Retina (tissue), 1 donor: Measurements from ENCODE around the gene TAPT1.
"Not testable (repeated sequence)": the region's sequence is repeated elsewhere in the genome, so short reads cannot be mapped to it uniquely, and the experiment has no call there.

Source experiments
- DNase-seq: peaks from one replicate; pipeline ENCODE4 v3.0.0-alpha.2; 2016

TAPT1 gene

DNA sequence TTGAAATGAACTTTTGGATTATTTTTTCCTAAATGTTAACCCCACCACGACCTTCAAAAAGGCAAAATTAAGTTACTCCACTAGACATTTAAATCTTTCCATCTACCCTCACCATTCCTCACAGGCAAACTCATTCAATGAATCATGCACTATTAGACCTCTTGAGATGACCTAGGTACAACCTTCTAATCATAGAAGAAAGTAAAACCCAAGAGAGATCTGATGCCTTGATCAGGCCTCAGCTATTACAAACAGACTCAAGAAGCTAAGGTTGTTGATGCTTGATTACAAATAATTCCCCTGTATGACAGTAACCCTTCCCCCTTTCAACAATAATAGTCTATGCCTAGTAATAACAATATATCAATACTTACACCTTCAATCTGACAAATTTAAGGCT, 18.9 kb downstream of the TAPT1 start:
- no peak for DNase-seq

DNA sequence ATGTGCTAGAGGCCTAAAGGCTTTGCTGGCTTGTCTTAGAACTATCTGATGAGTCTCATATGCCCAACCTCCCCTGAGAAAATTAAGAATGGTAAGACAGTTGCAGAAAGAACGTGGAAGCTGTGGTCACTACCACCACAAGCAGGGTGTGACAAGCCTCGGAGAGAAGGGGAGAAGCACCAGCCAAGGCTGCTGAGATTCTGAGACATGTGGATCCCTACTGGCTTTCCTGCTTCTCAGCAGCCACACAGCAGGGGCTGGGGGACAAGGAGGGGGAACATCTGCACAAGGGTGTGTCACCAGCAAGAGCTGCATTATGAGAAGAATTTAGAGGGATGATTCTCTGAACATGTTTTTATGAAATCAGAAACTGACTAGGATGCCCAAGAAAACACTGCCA, 19.4 kb downstream of the TAPT1 start:
- DNase-seq, result peak; percentile 18

DNA sequence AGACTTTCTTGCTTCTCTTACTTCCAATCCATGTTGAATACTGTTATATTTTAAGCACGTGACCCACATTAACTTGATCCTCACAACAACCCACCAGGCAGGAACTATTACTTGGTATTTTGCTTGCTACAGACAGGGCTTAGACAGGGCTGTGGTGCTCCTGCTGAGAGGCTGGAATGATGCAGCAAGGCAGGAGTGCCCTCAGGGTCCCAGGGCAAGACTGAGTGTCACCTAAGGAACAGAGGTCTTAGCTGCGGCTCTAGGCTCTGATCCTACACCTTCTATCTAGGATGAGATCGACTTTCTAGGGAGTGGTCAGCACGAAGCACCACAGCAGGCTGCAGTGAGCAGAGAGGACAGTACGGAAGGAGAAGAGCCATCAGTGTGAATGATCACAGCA, 20.0 kb downstream of the TAPT1 start:
- peak; percentile 31 for DNase-seq

DNA sequence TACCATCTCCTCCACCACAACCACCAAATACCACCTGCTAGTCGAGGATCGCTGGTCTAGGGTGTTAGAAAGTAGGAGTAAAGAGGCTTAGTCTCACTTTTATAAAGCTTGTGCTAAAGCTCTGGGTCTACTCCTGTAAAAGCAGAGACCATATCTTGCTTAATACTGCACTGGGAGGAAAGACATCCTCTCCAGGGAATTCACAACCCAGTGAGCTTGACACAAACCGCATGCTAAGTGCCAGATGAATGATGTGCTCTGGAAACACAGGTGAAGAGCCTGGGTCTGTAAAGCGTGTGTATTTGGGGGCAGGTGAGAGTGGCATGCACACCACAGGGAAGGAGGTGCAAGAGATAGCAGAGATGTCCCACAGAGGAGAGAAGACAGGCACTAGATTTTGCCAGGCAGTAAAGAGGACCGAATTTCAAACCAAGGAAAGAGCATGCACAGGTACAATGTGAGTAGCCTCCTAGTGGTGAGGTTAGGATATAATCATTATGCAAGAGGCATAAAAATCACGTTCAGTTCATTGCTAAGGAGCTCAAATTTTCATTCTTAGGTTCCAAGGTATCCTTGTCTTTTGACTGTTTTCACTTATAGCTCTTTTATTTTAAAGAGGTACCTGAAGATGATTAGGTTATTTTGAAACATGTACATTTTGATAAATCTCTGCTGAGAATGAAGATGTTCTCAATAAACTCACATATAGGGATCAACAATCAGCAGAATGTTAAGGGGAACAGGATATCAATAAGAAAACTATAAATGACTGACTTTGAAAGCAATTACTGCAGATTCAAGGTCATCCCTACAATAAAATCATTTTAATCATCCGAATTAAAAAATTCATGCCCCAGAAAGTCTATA, 20.7 kb downstream of the TAPT1 start:
- DNase-seq, result peak; percentile 28

DNA sequence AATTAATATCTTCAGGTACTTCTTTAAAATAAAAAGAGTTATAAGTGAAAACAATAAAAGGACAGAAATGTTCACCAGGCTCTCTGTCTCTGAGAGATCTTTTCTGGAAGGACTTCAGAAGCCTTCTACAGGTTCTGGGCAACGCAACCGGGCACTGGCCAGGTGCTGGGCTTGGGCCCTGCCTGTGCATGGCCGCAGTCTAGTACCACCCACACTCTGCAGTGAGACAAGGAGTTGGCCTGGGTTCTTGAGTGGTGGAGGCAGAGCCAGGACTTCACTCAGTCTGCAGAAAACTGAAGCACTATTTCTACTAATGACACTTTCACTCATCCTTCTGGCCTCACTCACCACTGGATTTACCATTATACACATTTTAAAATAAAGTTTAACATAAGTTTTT, 21.8 kb downstream of the TAPT1 start:
- DNase-seq, result no peak

DNA sequence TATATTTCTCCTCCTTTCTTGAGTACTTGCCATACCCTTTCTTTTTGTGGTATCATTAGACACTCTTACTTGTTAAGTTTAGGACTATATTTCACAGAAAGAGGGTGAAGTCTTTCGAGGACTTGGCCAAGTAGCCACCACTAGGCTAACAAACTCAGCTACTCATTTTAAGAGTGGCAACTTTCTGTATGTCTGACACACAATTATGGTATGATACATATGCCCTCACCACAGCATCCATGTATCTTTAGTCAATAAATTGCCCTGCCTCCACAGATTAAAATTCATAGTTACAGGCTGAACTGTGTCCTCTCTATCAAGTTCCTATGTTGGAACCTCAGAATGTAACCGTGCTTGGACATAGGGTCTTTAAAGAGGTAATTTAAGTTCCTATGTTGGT, 23.2 kb downstream of the TAPT1 start:
- DNase-seq, result no peak

DNA sequence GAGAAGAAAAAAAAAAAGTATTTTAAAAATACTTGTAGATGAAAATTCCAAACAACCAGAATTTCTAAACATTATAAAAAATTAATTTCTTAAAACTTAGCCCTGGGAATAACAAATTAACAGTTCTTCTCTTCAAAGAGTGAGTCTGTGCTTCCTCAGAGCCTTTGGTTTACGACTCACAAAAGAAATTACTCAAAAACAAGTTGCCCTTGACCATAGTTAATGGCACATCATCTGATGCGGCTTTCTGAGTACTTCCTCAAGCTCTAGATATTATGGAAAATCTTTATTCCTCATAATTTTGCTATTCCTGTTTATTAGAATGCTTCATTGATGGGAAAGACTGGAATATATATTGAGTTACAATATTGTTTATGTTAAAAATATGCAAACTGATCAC, 23.7 kb downstream of the TAPT1 start:
- no peak for DNase-seq

DNA sequence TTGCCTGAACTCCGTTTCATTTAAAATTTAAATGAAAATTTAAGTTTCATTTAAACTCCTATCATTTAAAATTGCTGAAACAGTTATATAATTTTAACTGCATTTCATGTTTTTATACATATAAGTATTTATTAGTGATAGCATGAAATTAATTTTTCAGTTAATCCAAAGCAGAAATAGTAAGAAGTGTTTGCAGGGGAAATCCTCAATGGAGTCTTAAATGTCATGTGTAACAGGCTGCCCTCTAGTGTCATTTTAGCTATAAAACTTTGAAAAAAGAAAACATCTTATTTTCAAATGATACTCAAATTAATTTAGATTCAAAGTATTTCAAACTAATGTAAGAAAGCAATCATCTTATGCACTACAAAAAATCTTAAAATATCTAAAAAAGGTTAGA, 27.2 kb downstream of the TAPT1 start:
- no peak for DNase-seq

DNA sequence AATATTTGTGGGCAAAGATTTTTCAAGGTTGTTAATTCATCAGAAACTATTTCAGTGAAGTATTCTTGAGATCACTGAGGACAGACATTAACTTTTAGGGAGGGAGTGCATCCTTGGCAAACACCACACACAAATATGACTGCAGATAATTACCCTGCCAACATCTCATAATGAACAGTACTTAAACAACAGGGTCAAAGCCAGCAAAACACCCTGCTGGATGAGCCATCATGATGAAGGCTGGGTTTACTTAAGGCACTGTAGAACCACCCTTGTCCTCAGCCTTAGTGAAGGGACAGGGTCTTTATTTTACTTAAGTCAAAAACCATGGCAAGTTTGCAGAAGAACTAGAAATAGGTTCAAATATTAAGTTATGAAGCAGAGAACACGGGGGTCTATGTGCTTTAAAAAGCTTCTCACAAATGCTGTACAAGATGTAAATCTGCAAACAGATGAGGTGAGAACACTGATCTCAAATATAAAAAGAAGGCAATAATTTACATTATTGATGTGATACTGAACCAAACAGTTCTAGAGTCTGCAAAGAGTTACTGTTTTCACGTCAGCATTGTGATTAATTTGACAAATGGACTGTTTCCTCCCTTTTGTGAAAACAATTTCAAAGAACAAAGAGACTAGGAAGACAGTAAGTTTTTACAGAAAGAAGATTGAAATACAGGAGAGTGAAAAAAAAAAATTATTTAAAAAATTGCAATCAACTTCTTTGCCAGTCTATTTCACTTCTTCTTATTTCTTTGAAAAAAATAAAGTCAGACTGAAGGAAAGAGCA, 28.2 kb downstream of the TAPT1 start:
- DNase-seq, result no peak

DNA sequence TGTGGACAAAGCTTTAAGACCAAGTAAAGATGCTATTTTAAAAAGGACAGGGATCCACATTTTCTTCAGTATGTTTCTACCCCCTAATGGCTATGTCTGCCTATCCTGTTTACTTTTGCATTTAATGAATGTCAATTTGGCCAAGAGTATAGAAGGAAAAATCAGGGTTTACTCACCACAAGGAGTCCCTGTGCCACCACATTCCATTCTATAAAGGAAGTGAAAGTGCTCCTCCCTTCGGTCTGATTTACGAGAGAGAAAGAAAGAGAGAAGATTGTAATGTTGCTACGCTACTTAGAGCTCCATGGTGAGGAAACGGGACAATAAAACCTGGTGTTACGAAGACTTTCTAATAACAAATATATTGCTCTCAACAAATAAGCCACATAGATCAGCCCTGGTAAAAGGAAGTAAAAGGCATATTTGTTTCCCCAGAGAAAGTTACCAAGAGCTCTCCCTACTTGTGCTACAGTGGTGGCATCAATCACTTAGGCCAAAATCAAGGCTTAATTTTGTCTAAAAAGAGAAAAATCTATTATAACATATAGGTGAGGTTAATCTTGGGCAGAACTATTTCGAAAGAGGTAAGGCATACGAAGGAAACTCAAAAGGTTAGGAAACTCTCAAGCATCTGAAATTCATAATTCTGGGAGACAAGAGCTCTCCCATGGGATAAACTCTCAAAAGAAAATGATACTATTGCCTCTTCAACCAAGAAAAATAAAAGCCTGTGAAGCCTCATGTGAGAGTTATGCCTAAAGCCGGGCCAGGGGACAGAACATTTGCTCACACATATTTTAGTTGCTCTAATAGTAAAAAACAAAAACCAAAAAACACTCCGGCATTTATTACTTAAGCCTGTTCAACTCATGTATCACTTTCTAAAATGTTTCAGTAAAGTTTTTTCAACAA, 29.5 kb downstream of the TAPT1 start:
- no peak for DNase-seq

DNA sequence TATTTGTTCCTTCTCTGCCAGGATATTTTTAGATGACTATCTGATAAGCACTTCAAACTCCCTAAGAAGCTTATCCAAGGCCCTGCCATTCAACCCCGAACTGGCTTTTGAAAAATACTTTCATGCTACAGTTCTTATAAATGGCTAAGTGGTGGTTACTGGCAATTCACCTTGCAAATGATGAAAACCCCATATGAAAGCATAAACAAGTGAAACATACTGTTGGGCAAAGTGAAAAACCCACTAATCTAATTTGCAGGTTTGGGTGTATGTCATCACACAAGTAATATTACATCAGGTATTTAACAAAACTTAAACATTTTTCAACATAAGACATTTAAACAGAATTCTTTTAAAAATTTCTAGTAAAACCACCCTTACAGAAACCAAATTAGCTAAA, 31.1 kb downstream of the TAPT1 start:
- no peak for DNase-seq

DNA sequence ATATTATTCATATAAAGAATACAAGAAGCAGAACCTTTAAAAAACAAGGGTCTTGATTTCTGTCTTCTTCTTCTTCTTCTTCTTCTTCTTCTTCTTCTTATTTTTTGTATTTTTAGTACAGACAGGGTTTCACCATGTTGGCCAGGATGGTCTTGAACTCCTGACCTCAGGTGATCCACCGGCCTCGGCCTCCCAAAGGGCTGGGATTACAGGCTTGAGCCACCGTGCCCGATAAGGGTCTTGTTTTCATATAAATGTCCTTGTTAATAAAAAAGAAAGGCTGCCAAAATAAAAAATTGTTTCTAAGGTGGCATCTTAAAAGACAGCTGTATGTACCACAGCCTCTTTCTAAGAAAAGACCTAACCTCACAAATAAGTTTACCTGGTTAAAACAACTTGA, 31.5 kb downstream of the TAPT1 start:
- not testable (repeated sequence) for DNase-seq

DNA sequence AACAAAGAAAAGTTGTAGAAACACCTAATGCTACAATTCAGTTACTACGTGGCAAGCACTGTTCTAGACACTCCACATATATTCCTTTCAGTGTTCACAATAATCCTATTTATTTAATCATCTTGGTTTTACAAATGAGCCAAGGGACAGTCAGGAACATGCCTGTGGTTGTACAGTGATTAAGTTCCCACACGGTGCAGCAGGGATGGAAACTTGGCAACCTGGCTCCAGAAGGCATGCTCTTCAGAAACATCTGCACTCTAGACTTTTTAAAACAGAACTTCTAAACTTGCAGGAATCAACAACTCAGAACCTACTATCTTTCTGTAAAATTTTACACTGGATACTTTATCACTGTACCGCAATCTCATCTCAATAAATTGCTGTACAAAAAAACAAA, 32.1 kb downstream of the TAPT1 start:
- DNase-seq, result no peak

DNA sequence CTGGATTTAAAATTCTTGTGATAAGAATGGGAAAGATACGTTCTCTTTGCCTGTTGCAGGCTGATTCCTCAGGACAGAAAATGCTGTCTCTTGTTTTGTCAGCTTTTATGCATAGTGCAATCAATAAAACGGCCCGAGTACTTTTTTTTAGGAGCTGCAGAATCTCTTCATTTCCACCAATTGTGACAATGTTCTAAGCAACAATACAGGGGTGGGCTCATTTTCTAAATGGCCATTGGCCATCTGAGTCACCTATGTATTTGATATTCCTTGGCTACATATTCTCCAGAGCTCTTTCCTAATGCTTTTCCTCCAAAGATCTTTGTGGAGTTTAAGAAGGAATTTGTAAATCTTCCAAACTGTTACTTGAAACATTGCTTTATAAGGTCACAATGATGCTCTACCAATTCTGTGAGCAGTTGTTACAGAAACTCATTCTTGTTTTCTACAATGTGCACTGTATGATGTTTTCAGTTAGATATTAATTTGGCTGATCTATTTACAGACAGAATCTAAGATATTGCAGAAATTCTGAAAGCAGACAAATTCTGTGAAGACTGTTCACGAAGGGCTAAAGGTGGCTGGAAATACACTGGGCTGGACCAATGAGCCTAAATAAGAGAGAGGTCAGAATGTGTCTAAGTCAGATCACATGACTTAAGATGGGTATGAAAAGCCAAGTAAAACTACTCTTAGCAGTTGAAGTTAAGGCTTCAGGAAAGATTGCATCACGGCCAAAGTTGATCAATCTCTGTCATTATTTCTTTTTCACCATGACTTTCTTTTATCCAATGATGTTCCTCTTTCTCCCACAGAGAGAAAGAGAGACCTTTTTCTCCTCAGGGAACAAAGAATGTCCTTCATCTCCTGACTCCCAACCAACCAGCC, 33.4 kb downstream of the TAPT1 start:
- no peak for DNase-seq

DNA sequence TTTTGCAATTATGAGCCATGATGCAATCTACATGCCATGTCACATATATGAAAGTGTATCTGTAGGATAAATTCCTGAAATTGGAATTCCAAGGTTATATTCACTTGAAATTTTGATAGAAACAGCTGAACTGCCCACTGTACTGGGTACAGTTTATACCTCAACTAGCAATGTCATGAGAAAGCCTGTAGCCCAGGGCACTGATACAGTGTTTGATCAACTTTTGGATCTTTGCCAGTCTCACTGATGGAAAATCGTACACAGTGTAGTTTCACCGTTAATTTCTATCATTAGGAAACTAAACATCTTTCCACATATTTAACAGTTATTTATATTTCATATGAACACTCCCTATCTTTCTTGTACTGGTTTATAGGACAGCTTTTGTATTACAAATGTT, 34.2 kb downstream of the TAPT1 start:
- DNase-seq, result no peak

DNA sequence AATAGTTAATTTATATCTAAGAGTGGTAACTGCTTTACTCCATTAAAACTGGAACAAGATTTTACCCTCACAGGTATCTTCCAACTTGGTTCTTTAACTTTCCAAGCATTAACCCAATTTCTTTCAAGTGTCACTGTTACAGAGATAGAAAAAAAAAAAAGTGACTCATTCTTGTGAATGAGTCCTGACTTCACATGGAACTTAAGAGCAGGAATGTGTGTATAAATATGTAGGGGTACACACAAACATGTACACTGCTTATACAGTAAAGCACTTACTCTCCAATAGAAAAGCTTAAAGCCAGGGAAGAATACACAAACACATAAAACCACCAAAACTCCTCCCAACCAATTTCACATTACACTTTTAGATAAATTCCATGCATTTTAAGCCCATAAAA, 38.8 kb downstream of the TAPT1 start:
- DNase-seq, result no peak

DNA sequence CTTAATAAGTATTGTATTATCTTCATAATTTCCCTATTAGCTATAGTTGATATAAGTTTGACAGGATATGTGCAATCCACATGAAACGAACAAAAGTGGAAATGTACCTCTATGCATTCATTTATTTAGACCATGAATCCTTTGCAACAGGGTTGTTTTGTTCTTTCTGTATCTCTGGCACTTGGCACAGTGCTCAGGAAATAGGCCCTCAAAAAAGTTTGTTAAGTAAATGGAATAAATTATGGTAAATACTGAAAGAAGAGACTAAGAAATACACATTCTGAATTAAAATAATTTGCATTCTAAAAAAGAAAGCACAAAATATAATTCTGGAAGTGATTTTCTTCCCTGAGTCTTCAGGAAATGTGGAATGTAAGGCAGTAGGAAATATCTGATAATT, 39.3 kb downstream of the TAPT1 start:
- DNase-seq, result no peak

DNA sequence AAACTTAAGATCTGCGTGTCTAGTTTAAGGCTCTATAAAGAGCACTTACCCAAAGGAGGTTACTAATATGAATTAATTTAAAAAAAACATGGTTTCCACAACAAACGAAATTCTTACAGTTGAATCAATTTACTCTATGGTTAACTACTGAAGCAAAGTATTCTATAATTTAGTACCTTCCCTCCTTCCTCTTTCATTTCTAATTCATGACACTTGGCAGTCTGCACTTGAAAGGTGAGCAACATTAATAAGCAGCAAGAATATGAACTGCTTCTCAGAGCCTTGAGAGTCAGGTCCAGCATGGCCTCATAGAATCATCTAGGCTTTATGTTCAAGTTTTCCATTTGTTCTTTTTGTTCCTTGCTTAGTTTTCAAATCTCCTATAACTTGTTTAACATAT, 42.7 kb downstream of the TAPT1 start:
- DNase-seq, result no peak

DNA sequence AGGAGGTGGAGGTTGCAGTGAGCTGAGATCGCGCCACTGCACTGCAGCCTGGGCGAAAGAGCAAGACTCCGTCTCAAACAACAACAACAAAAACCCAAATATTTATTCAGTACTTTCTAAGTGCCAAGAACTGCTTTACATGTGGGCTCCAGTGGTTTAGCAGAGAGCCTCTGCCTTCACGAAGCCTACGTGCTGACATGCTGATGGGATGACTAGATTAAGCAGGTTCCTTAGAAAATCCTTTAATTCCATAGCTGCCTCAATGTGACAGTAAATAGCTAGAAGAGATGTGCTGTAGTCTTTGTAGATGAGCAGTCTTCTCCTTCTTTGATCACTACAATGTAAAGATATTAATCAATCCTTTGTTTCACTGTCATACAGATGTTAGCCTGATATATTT, 49.6 kb downstream of the TAPT1 start:
- DNase-seq, result no peak

DNA sequence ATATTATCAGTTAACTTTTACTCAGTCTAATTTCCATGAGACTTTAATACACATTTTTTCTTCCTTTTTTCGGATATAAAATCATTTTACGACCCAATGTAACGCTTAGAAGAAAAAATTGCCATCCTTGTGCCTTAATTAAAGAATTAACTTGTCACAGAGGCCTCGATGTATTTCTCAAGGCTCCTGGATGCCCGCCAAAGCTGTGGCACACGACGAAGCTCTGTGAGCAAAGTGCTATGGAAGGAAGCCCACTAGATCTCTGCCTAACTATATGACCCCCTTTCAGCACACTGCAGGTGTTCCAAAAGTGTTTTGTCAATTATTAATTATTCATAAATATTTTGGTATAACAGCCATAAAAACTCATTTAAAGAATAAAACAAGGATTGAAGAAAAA, 54.4 kb downstream of the TAPT1 start:
- no peak for DNase-seq

DNA sequence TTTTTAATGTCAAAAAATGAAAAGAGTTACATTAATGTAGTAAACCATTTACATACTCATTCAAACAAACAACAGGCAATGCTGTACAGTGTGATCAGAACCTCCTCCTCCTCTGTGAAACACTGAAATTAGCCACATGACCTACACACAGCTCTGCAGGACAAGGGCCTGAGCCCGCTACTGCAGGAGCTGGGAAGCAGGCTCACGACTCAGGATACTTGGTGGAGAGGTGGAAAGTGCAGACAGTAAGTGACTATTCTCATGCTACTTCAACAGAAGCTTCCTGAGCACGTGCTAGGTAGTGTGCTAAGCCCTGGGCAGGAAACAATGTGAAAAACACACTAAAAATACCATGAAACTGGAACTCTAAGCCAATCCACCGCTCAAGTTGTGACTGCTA, 56.8 kb downstream of the TAPT1 start:
- no peak for DNase-seq

DNA sequence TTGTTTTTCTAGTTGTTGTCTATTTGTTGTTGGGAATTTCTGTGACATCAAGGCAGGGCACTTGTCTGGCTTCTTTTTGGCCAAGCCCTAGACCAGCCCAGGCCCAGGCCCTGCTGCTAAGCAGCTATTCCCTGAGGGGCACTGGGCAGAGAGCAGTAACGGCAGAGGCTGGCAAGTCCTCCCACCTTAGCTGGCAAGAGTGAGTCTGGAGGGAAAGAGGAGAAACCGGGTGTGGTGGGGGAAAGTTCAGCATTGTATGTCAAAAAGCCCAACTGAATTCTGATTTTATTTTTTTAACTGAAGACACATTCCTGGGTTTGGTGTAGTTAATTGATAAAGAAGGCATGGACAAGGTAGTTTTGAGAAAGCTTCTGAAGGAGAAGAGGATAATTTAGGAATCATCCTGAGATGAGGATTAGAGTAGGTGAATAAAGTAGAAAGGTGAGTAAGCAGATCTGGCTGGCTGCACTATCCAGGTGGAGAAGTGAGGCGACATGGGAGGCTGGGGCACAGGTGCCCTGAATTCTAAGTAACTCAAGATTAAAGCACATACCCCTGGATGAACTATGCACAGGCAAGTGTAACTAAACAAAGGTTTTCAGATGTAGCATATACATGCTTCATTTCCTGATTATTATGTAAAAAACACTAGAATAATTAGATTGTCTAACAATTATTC, 57.4 kb downstream of the TAPT1 start:
- no peak for DNase-seq
